Heart left ventricle (tissue), 16 donors: ENCODE measurements around the gene PRICKLE1. TPM values are rescaled to one million over a fixed set of nuclear protein-coding genes. Genes with fewer than 3 reads are reported as not detected.

Experiments
- ATAC-seq, 4 donors: fragments of 200-7000 bp; cut with Tn5 transposase; one replicate each; pipeline ENCODE4 v1.9.1; 2020 to 2022; ENCODE audit warnings: moderate library complexity in 4 of 4, mild to moderate bottlenecking in 3 of 4, moderate number of reproducible peaks in 1 of 4
- DNase-seq, 5 donors: peaks; one replicate each; pipeline ENCODE4 v3.0.0-alpha.2; 2020
- H3K27ac ChIP-seq, 12 donors: fragments of 200-600 bp; sonication (generic) in 4 of 12; one replicate each; pipeline versions ENCODE4 v1.5.0 to v1.8.0; 2016 to 2022; ENCODE audit warnings: mild to moderate bottlenecking in 2 of 12
- H3K27me3 ChIP-seq, 9 donors: fragments of 200-600 bp; sonication (generic) in 2 of 9; one replicate each; pipeline versions ENCODE4 v1.5.1 to v1.8.0; 2016 to 2022; ENCODE audit warnings: mild to moderate bottlenecking in 3 of 9
- H3K36me3 ChIP-seq, 9 donors: fragments of 200-600 bp; sonication (generic) in 2 of 9; one replicate each; pipeline versions ENCODE4 v1.5.0 to v1.8.0; 2018 to 2022; ENCODE audit warnings: mild to moderate bottlenecking in 2 of 9
- H3K4me1 ChIP-seq, 12 donors: fragments of 200-600 bp; sonication (generic) in 4 of 12; one replicate each; pipeline versions ENCODE4 v1.5.0 to v1.8.0; 2016 to 2022; ENCODE audit warnings: mild to moderate bottlenecking in 3 of 12
- H3K4me3 ChIP-seq, 12 donors: fragments of 200-600 bp; sonication (generic) in 4 of 12; one replicate each; pipeline versions ENCODE4 v1.5.0 to v1.8.0; 2017 to 2022; ENCODE audit warnings: mild to moderate bottlenecking in 9 of 12, moderate library complexity in 4 of 12
- H3K9me3 ChIP-seq, 12 donors: fragments of 200-600 bp; sonication (generic) in 4 of 12; one replicate each; pipeline versions ENCODE4 v1.5.0 to v1.8.0; 2016 to 2022; ENCODE audit warnings: mild to moderate bottlenecking in 1 of 12
- POLR2A ChIP-seq, 2 donors: fragments of 450-650 bp; IDR thresholded peaks; one replicate each; pipeline ENCODE4 v1.6.1; 2017; ENCODE audit warnings: antibody characterized with exemption in 2 of 2, mild to moderate bottlenecking in 2 of 2, moderate library complexity in 2 of 2
- WGBS, 4 donors: extraction: QIAGEN DNeasy Blood & Tissue Kit in 2 of 4; methylation state at CpG; one replicate each; pipeline versions ENCODE4 v1.1.5 to v1.1.7; 2013 to 2018; 5-methylcytosine and 5-hydroxymethylcytosine counted together
- intact Hi-C, 10 donors: fragments of 100-400 bp; cut with DNase I; formaldehyde crosslinking; loops; one replicate each; pipeline versions ENCODE4 v1.11.1 to v1.14.2; 2022
- polyA plus RNA-seq, 2 donors: library from polyadenylated mRNA; stranded (reverse); fragments of 200-250 nt; gene quantifications; one replicate each; pipeline ENCODE4 v1.2.3, GENCODE V29; 2013
- total RNA-seq, 9 donors: library from RNA; depleted of rRNA in 2 of 9; stranded (reverse); fragments of >200 nt in 2 of 9; fragmentation: NEBNext Ultra II Directional in 3 of 9; extraction: Animal tissue kit (Norgen Biotek cat#: 25700) in 3 of 9; gene quantifications; one replicate each; pipeline versions ENCODE4 v1.1.0 to v1.2.4, GENCODE V29; 2016 to 2023
- TF ChIP-seq, protein P1 (sequence below), 12 donors: fragments of 200-600 bp; sonication (generic) in 4 of 12; IDR thresholded peaks; one replicate each; pipeline versions ENCODE4 v1.5.0 to v1.8.0; 2018 to 2022; ENCODE audit warnings: antibody characterized with exemption in 12 of 12, mild to moderate bottlenecking in 5 of 12
- donor health status: ischemic (EF 13 %, LVEDD 7.1; RV severe dilation, severe dysfunction).
- donor health status: healthy with polysubstance abuse.
- donor health status: DM: no; HTN: yes; CAD: no.
- donor health status: DM: no; HTN: no; CAD: no.
- donor health status: ischemic (EF 25% LVEDD 6.9; RV normal size, moderate dysfunction).
- donor health status: ischemic (EF 25% LVEDD 5.7; RV mildly dilated, moderate dysfunction).
- donor health status: healthy.
- donor health status: DM: yes; HTN: yes; CAD: no.
- donor health status: ischemic (EF 35%, LVEDD 5.7; RV mildly dilated, moderate dysfunction).
- donor health status: nonischemic (EF 11% LVEDD 7.7; RV severe dilation, severe dysfunction).
- donor health status: DM: yes; HTN: yes; CAD: no.
- donor health status: PGD.
- donor health status: ischemic (EF 29% LVEDD 5.4; RV normal size, mild dysfunction).
- donor health status: nonischemic (EF 23%, LVEDD 6.1; RV moderate dilation, normal function).

PRICKLE1 gene
- total and polyA plus RNA-seq, 11 donors, result 3.2 to 39.2 (median 20.7) TPM

DNA sequence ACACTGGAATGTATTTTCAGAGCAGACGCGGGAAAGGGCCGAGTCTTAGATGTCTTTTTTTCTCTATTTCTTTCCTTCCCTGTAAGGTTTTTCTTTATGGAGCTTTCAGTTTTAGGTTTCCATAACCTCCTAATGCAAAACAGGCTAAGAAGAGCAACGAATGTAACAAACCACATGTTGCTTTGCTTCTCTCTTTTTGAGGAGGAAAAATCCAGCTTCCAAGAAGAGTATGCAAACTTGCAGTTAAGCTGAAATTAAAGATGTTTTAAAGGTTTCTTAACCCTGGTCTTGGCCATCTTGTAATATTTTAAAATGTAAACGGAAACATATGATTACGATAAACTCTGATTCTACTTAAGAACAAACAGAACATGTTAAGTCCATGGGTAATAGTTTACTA is 86.9 kb downstream of the PRICKLE1 start:
- ATAC-seq, result no peak
- TF ChIP-seq, protein P1, sequence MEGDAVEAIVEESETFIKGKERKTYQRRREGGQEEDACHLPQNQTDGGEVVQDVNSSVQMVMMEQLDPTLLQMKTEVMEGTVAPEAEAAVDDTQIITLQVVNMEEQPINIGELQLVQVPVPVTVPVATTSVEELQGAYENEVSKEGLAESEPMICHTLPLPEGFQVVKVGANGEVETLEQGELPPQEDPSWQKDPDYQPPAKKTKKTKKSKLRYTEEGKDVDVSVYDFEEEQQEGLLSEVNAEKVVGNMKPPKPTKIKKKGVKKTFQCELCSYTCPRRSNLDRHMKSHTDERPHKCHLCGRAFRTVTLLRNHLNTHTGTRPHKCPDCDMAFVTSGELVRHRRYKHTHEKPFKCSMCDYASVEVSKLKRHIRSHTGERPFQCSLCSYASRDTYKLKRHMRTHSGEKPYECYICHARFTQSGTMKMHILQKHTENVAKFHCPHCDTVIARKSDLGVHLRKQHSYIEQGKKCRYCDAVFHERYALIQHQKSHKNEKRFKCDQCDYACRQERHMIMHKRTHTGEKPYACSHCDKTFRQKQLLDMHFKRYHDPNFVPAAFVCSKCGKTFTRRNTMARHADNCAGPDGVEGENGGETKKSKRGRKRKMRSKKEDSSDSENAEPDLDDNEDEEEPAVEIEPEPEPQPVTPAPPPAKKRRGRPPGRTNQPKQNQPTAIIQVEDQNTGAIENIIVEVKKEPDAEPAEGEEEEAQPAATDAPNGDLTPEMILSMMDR (IDR thresholded peaks at IDR 0.05), result no peak
- TF ChIP-seq POLR2A (IDR thresholded peaks at IDR 0.05), result no peak
- Histone ChIP-seq H3K9me3 (no peaks in the 10 kb centered on the region), H3K4me1 (peaks cover 0 to 17% (median 2%) of the 10 kb centered on the region in 12 donors), H3K27ac (no peak overlapping the region), H3K36me3 (no peaks in the 10 kb centered on the region), H3K4me3 (no peak overlapping the region), H3K27me3 (no peaks in the 10 kb centered on the region)
- intact Hi-C loops, result loop anchor here in 2 of 10 donors (5.0 kb wide), 2 partner anchors 45 to 50 kb away; no protein-coding TSS in a partner anchor
- WGBS, 4 donors, result 86 to 88% (median 87%) methylated on average over 6 of the region's 6 CpGs
- no peak for DNase-seq

DNA sequence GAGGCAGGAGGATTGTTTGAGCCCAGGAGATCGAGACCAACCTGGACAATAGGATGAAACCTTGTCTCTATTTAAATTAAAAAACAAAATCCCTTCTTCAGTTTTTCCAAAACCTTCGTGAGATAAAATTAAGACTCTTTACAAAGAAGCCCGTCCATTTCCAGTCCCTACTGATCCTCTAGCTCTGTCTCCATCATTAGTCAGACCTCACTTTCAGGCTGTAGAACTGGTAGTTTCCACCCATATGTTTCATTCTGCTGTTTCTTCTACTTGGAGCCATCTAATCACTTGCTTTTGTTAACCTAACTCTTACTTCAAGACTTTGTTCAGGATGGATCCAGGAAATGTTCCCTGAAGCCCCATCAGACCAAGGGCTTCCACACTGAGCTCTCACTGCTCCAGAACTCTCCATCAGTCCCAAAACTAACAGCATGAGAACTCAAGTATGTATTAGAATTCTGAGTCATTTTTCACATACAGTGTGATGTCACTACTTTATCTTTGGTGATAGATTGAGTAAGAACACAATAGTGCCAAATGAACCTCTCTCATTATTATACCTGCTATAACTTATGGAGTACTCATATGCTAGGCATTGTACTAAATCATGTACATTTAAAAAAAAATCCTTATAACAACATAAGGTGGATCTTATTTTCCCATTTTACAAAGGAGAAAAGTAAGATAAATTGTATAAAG is 90.8 kb downstream of the PRICKLE1 start:
- TF ChIP-seq, protein P1 (IDR thresholded peaks at IDR 0.05), result no peak
- TF ChIP-seq POLR2A (IDR thresholded peaks at IDR 0.05), result no peak
- Histone ChIP-seq H3K36me3 (peaks cover 0 to 8% (median 0%) of the 10 kb centered on the region in 9 donors), H3K4me1 (peaks cover 0 to 5% (median 0%) of the 10 kb centered on the region in 12 donors), H3K9me3 (no peaks in the 10 kb centered on the region), H3K27ac (no peak overlapping the region), H3K4me3 (no peak overlapping the region), H3K27me3 (no peaks in the 10 kb centered on the region)
- intact Hi-C loops, result loop anchor here in 1 of 10 donors (10.0 kb wide), 1 partner anchor 46 kb away; no protein-coding TSS in a partner anchor
- WGBS, 4 donors, result 95 to 100% (median 97%) methylated on average over 3 of the region's 3 CpGs
- ATAC-seq (peak in 1 of 4 donors; percentile 28), DNase-seq (no peak)

- H3K36me3 ChIP-seq, result peaks cover 0 to 8% (median 0%) of the 10 kb centered on the region in 9 donors
- H3K27me3 ChIP-seq, result no peaks in the 10 kb centered on the region
- ATAC-seq, result no peak
- no peak overlapping the region for H3K4me3 ChIP-seq
- no peaks in the 10 kb centered on the region for H3K9me3 ChIP-seq
- H3K27ac ChIP-seq, result no peak overlapping the region
- no peak for DNase-seq
- WGBS, 4 donors, result 92 to 98% (median 94%) methylated on average over 4 of the region's 4 CpGs
- TF ChIP-seq, protein P1 (IDR thresholded peaks at IDR 0.05), result no peak
- no peak for TF ChIP-seq POLR2A (IDR thresholded peaks at IDR 0.05)
- intact Hi-C loops, result loop anchor here in 1 of 10 donors (10.0 kb wide), 1 partner anchor 48 kb away; no protein-coding TSS in a partner anchor
- H3K4me1 ChIP-seq, result peaks cover 0 to 14% (median 0%) of the 10 kb centered on the region in 12 donors
Measured at GRCh38 chr12:42496886-42497285, 92.7 kb downstream of the PRICKLE1 start.

DNA sequence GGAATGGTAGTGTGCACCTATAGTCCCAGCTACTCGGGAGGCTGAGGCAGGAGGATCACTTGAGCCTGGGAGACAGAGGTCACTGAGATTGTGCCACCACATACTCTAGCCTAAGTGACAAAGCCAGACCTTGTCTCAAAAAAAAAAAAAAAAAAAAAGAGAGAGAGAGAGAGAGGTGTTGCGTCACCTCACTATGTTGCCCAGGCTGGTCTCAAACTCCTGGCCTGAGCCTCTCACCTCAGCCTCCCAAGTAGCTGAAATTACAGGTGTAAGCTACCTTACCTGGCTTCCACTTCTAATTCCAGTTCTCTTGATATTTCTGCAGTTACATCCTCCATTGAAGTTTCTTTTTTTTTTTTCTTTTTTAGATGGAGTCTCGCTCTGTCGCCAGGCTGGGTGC is 94.3 kb downstream of the PRICKLE1 start:
- WGBS, 4 donors, result 94 to 98% (median 97%) methylated on average over 4 of the region's 4 CpGs
- Histone ChIP-seq H3K27me3 (no peaks in the 10 kb centered on the region), H3K9me3 (no peaks in the 10 kb centered on the region), H3K36me3 (peaks cover 0 to 8% (median 0%) of the 10 kb centered on the region in 9 donors), H3K27ac (no peak overlapping the region), H3K4me1 (peaks cover 0 to 15% (median 0%) of the 10 kb centered on the region in 12 donors), H3K4me3 (no peak overlapping the region)
- intact Hi-C loops, result loop anchor here in 1 of 10 donors (10.0 kb wide), 1 partner anchor 50 kb away; no protein-coding TSS in a partner anchor
- ATAC-seq (no peak), DNase-seq (no peak)
- TF ChIP-seq, protein P1 (IDR thresholded peaks at IDR 0.05), result no peak
- no peak for TF ChIP-seq POLR2A (IDR thresholded peaks at IDR 0.05)
